Ishikawa (cell line): ENCODE measurements around the gene GLT8D1.

Source experiments
- REST ChIP-seq: IDR thresholded peaks from 2 replicates; pipeline ENCODE4 v1.6.1; 2012; ENCODE audit warnings: low read depth, mild to moderate bottlenecking
- TAF1 ChIP-seq: IDR thresholded peaks from 2 replicates; pipeline ENCODE4 v1.6.1; 2012; ENCODE audit warnings: low read depth, mild to moderate bottlenecking
- TF ChIP-seq, protein P1 (sequence below): IDR thresholded peaks from 2 replicates; pipeline ENCODE4 v1.6.1; 2012
- TF ChIP-seq, protein P2 (sequence below): IDR thresholded peaks from 2 replicates; pipeline ENCODE4 v1.6.1; 2012

- TF ChIP-seq REST (no peak), TAF1 (no peak)
- TF ChIP-seq, protein P1, sequence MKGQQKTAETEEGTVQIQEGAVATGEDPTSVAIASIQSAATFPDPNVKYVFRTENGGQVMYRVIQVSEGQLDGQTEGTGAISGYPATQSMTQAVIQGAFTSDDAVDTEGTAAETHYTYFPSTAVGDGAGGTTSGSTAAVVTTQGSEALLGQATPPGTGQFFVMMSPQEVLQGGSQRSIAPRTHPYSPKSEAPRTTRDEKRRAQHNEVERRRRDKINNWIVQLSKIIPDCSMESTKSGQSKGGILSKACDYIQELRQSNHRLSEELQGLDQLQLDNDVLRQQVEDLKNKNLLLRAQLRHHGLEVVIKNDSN = no peak
- TF ChIP-seq, protein P2, sequence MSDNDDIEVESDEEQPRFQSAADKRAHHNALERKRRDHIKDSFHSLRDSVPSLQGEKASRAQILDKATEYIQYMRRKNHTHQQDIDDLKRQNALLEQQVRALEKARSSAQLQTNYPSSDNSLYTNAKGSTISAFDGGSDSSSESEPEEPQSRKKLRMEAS = no peak
Measured at GRCh38 chr3:52733256-52733891, 27.8 kb upstream of the GLT8D1 start.
